Activated naive CD8-positive, alpha-beta T cell treated with anti-CD3 and anti-CD28 coated beads, Interleukin-2, amount 10 ng/mL, durations not matched to agents 7 days and 5 days (primary cell): Measurements from ENCODE around the gene PAQR3. TPM values are rescaled to one million over a fixed set of nuclear protein-coding genes. Genes with fewer than 3 reads are reported as not detected.

ENCODE experiments used
- ATAC-seq: fragments of 150-1000 bp; cut with Tn5 transposase; one replicate; pipeline ENCODE4 v1.10.0; 2021; ENCODE audit warnings: low read depth, moderate library complexity
- POLR2A ChIA-PET: fragments of 350-600 bp; sonication (Branson Sonifier 250); formaldehyde crosslinking; loops from one replicate; lab custom pipeline; 2021; ENCODE audit warnings: antibody characterized with exemption; lab: Charles Lee
- DNase-seq: peaks from one replicate; pipeline ENCODE4 v3.0.0; 2021
- H3K27ac Mint-ChIP-seq: one replicate; pipeline ENCODE4 v1.8.0; 2022; ENCODE audit warnings: mild to moderate bottlenecking, mixed read lengths
- H3K27me3 Mint-ChIP-seq: one replicate; pipeline ENCODE4 v1.8.0; 2022; ENCODE audit warnings: mild to moderate bottlenecking, moderate library complexity, mixed read lengths
- H3K36me3 Mint-ChIP-seq: one replicate; pipeline ENCODE4 v1.8.0; 2021; ENCODE audit warnings: mild to moderate bottlenecking, mixed read lengths
- H3K4me1 Mint-ChIP-seq: one replicate; pipeline ENCODE4 v1.8.0; 2021; ENCODE audit warnings: mixed read lengths
- H3K4me3 Mint-ChIP-seq: one replicate; pipeline ENCODE4 v1.8.0; 2022; ENCODE audit warnings: mild to moderate bottlenecking, moderate library complexity, mixed read lengths
- H3K9me3 Mint-ChIP-seq: one replicate; pipeline ENCODE4 v1.8.0; 2021; ENCODE audit warnings: mixed read lengths
- total RNA-seq, 2 experiments: library from RNA; stranded (reverse); gene quantifications; one replicate each; pipeline ENCODE4 v1.2.3, GENCODE V29; 2021

Gene PAQR3
- total RNA-seq, 2 experiments from 2014 or later, result 14.1 to 15.2 TPM

GRCh38 chr4:78863991-78864390 is 75.2 kb downstream of the PAQR3 start:
- POLR2A ChIA-PET, result no interaction called here
- ATAC-seq, result no peak
- H3K4me1 Mint-ChIP-seq, result peaks cover 4% of the 10 kb centered on the region
- H3K27ac Mint-ChIP-seq, result no peak overlapping the region
- H3K36me3 Mint-ChIP-seq, result peaks cover 5% of the 10 kb centered on the region
- H3K4me3 Mint-ChIP-seq, result no peak overlapping the region
- H3K27me3 Mint-ChIP-seq, result no peaks in the 10 kb centered on the region
- no peaks in the 10 kb centered on the region for H3K9me3 Mint-ChIP-seq
- DNase-seq, result no peak

- Mint-ChIP-seq H3K36me3 (peaks cover 3% of the 10 kb centered on the region), H3K4me1 (peaks cover 4% of the 10 kb centered on the region), H3K4me3 (no peak overlapping the region), H3K27ac (no peak overlapping the region), H3K27me3 (no peaks in the 10 kb centered on the region), H3K9me3 (no peaks in the 10 kb centered on the region)
- ATAC-seq, result no peak
- DNase-seq, result no peak
- POLR2A ChIA-PET, result interaction anchor here (1.5 kb wide), 1 partner anchor 86 kb away, joined by 6 read pairs; no protein-coding TSS in a partner anchor
Measured at GRCh38 chr4:78863254-78863869, 75.9 kb downstream of the PAQR3 start.

- peaks cover 3% of the 10 kb centered on the region for H3K36me3 Mint-ChIP-seq
- H3K4me3 Mint-ChIP-seq, result no peak overlapping the region
- POLR2A ChIA-PET, result interaction anchor here (1.5 kb wide), 1 partner anchor 85 kb away, joined by 6 read pairs; no protein-coding TSS in a partner anchor
- H3K27ac Mint-ChIP-seq, result no peak overlapping the region
- no peak for ATAC-seq
- peaks cover 4% of the 10 kb centered on the region for H3K4me1 Mint-ChIP-seq
- no peaks in the 10 kb centered on the region for H3K9me3 Mint-ChIP-seq
- no peak for DNase-seq
- H3K27me3 Mint-ChIP-seq, result no peaks in the 10 kb centered on the region
Measured at GRCh38 chr4:78862314-78862737, 76.9 kb downstream of the PAQR3 start.

Other genes starting within 250 kb of the PAQR3 start
- 10 to 100 TPM; 22.6 to 25.1 TPM for gene BMP2K, start 163.1 kb downstream of the PAQR3 start, total RNA-seq